ENCODE data around the gene TNNT2.

- TF ChIP-seq CTCF (IDR thresholded peaks at IDR 0.05; ENCODE audit: extremely low read depth in 1 of 2, insufficient read depth in 1 of 2, low read depth in 1 of 2, low read length in 2 of 2) (no peak), POLR2A (IDR thresholded peaks at IDR 0.05; ENCODE audit: low read depth, low read length) (no peak), POLR2AphosphoS5 (IDR thresholded peaks at IDR 0.05; ENCODE audit: insufficient read depth, low read depth, low read length) (no peak), EZH2 (IDR thresholded peaks at IDR 0.05; ENCODE audit: borderline replicate concordance, low read depth, low read length, severe bottlenecking) (no peak), FOS (IDR thresholded peaks at IDR 0.05; ENCODE audit: borderline replicate concordance, insufficient read depth, low read length) (no peak), MAX (IDR thresholded peaks at IDR 0.05; ENCODE audit: insufficient read depth, insufficient read length) (no peak), MYC (IDR thresholded peaks at IDR 0.05; ENCODE audit: low read depth, low read length) (no peak)
These were observed 29.4 kb upstream of the TNNT2 start for GRCh38 chr1:201406831-201407406.

Measured in endothelial cell of umbilical vein (primary cell).